Endothelial cell of umbilical vein (primary cell): ENCODE results near the gene PLAC1. TPM values are rescaled to one million over a fixed set of nuclear protein-coding genes. Genes with fewer than 3 reads are reported as not detected.

ENCODE experiments used
- BruUV-seq: library from RNA; stranded (reverse); fragments of 400-500 nt; replicated peaks from 2 replicates; lab custom pipeline; 2021; lab: Mats Ljungman, UMichigan
- CTCF ChIA-PET: fragments of 300-600, 350-600 bp; sonication (Branson Sonifier 250); formaldehyde crosslinking; loops from one replicate; lab custom pipeline; 2021; ENCODE audit warnings: antibody characterized with exemption, inconsistent platforms; lab: Charles Lee
- POLR2A ChIA-PET: fragments of 300-600, 350-600 bp; sonication (Branson Sonifier 250); formaldehyde crosslinking; loops from one replicate; lab custom pipeline; 2021; ENCODE audit warnings: antibody characterized with exemption, inconsistent platforms; lab: Charles Lee
- DNase-seq: peaks from one replicate; pipeline ENCODE4 v3.0.0-alpha.2; 2011; ENCODE audit warnings: low read depth, low spot score
- FAIRE-seq: peaks from 2 replicates; lab custom pipeline; 2011; peaks lifted over from hg19 to GRCh38; lab: Jason Lieb, UNC
- H2AFZ ChIP-seq: 2 replicates; pipeline ENCODE4 v1.6.0; 2012; ENCODE audit warnings: low read depth, low read length, control low read depth, inconsistent platforms
- H3K27ac ChIP-seq: 2 replicates; pipeline ENCODE4 v1.5.1; 2011; ENCODE audit warnings: low read depth, mild to moderate bottlenecking, control low read depth, low read length, moderate library complexity; ENCODE audit not compliant: insufficient read depth
- H3K27me3 ChIP-seq, 2 experiments: 2 replicates each; pipeline versions ENCODE4 v1.6.0 to v1.6.1; 2011; ENCODE audit warnings: low read length in 2 of 2, mixed read lengths in 1 of 2; ENCODE audit not compliant: control insufficient read depth in 2 of 2, insufficient read depth in 2 of 2
- H3K36me3 ChIP-seq, 2 experiments: 2 replicates in 1 of 2; 3 replicates in 1 of 2; pipeline ENCODE4 v1.5.1; 2011; ENCODE audit warnings: low read length in 2 of 2, mild to moderate bottlenecking in 1 of 2, moderate library complexity in 1 of 2; ENCODE audit not compliant: control insufficient read depth in 2 of 2, insufficient read depth in 2 of 2; ENCODE audit errors: extremely low read depth in 1 of 2
- H3K4me1 ChIP-seq: 3 replicates; pipeline ENCODE4 v1.5.1; 2011; ENCODE audit warnings: mild to moderate bottlenecking, low read length; ENCODE audit not compliant: control insufficient read depth, insufficient read depth; ENCODE audit errors: extremely low read depth
- H3K4me2 ChIP-seq: 2 replicates; pipeline ENCODE4 v1.6.1; 2011; ENCODE audit warnings: low read length, control low read depth, mixed read lengths; ENCODE audit not compliant: insufficient read depth
- H3K4me3 ChIP-seq, 3 experiments: fragments of 200-600 bp in 1 of 3; sonication (generic), shearing (Covaris generic) in 1 of 3; replicated peaks in 1 of 3; 2 replicates each; pipeline ENCODE4 v1.5.1; 2011 to 2016; ENCODE audit warnings: control low read depth in 3 of 3, low read length in 3 of 3, mild to moderate bottlenecking in 2 of 3, inconsistent platforms in 1 of 3, low read depth in 1 of 3, moderate library complexity in 1 of 3; ENCODE audit not compliant: insufficient read depth in 1 of 3
- H3K79me2 ChIP-seq: 2 replicates; pipeline ENCODE4 v1.6.0; 2012; ENCODE audit warnings: low read length, inconsistent platforms; ENCODE audit not compliant: control insufficient read depth, insufficient read depth
- H3K9ac ChIP-seq: replicated peaks from 2 replicates; pipeline ENCODE3; 2011; ENCODE audit warnings: low read length, control low read depth; ENCODE audit not compliant: insufficient read depth; ENCODE audit errors: extremely low read depth
- H3K9me1 ChIP-seq: replicated peaks from 3 replicates; pipeline ENCODE4 v1.6.0; 2011; ENCODE audit warnings: mild to moderate bottlenecking, low read length; ENCODE audit not compliant: control insufficient read depth, insufficient read depth; ENCODE audit errors: extremely low read depth
- H3K9me3 ChIP-seq: replicated peaks from 2 replicates; pipeline ENCODE4 v1.5.1; 2012; ENCODE audit warnings: low read length, inconsistent platforms; ENCODE audit not compliant: control insufficient read depth, insufficient read depth
- H4K20me1 ChIP-seq: replicated peaks from 2 replicates; pipeline ENCODE3; 2011; ENCODE audit warnings: mild to moderate bottlenecking, low read length; ENCODE audit not compliant: control insufficient read depth, insufficient read depth; ENCODE audit errors: extremely low read depth
- EZH2 ChIP-seq: IDR thresholded peaks from 2 replicates; pipeline ENCODE4 v1.6.1; 2012; ENCODE audit warnings: borderline replicate concordance, low read depth, mild to moderate bottlenecking, moderate library complexity, low read length, inconsistent platforms; ENCODE audit not compliant: severe bottlenecking
- FOS ChIP-seq: IDR thresholded peaks from 2 replicates; pipeline ENCODE4 v1.6.1; 2011; ENCODE audit warnings: mild to moderate bottlenecking, low read length, moderate library complexity, borderline replicate concordance; ENCODE audit not compliant: insufficient read depth
- GATA2 ChIP-seq: IDR thresholded peaks from 2 replicates; pipeline ENCODE4 v1.7.0; 2011; ENCODE audit warnings: low read depth, mild to moderate bottlenecking, moderate library complexity, mixed read lengths, low read length; ENCODE audit not compliant: insufficient read length, insufficient read depth
- JUN ChIP-seq: IDR thresholded peaks from 2 replicates; pipeline ENCODE4 v1.6.1; 2011; ENCODE audit warnings: borderline replicate concordance, low read depth; ENCODE audit not compliant: insufficient read length, insufficient read depth
- MAX ChIP-seq: IDR thresholded peaks from 2 replicates; pipeline ENCODE4 v1.6.1; 2011; ENCODE audit not compliant: insufficient read depth, insufficient read length
- MYC ChIP-seq: IDR thresholded peaks from one replicate; pipeline ENCODE4 v1.6.1; 2011; ENCODE audit warnings: mild to moderate bottlenecking, low read depth, low read length
- POLR2A ChIP-seq: IDR thresholded peaks from 2 replicates; pipeline ENCODE4 v1.6.1; 2012; ENCODE audit warnings: low read depth, mild to moderate bottlenecking, control low read depth, low read length
- POLR2AphosphoS5 ChIP-seq: IDR thresholded peaks from 2 replicates; pipeline ENCODE4 v1.6.1; 2012; ENCODE audit warnings: low read depth, mild to moderate bottlenecking, control low read depth, low read length, moderate library complexity; ENCODE audit not compliant: insufficient read depth
- dilution Hi-C: fragments of 300-500 bp; cut with MboI; formaldehyde crosslinking; loops from one replicate; pipeline ENCODE4 v1.15.0; 2019; ENCODE audit warnings: low sequenced_read_pairs; ENCODE audit not compliant: extremely low pct_ligation_motif_present
- intact Hi-C: fragments of 100-400 bp; cut with micrococcal nuclease; formaldehyde crosslinking; loops from one replicate; pipeline ENCODE4 v1.10.0; 2022
- polyA plus RNA-seq, 4 experiments: library from polyadenylated mRNA; depleted of rRNA in 3 of 4; stranded (reverse) in 3 of 4; unstranded in 1 of 4; fragments of >200 nt; gene quantifications; 2 replicates each; pipeline versions ENCODE4 v1.2.1 to v1.2.3, GENCODE V29; 2011 to 2012; ENCODE audit warnings: missing spikeins in 1 of 4
- total RNA-seq: library from RNA; stranded (reverse); gene quantifications from 2 replicates; pipeline ENCODE4 v1.2.3, GENCODE V29; 2021
- TF ChIP-seq, protein P1 (sequence below), 2 donors: IDR thresholded peaks; 1 replicate in 1 of 2; 2 replicates in 1 of 2; pipeline ENCODE4 v1.5.1; 2011; ENCODE audit warnings: low read length in 2 of 2, mild to moderate bottlenecking in 2 of 2, moderate library complexity in 2 of 2, control low read depth in 1 of 2, inconsistent platforms in 1 of 2, low read depth in 1 of 2; ENCODE audit not compliant: insufficient read depth in 1 of 2; ENCODE audit errors: extremely low read depth in 1 of 2

PLAC1 gene
- total and polyA plus RNA-seq, 2 donors (not counting 3 experiments of a cell fraction or from before 2014, with no cell fraction given), result 0.58 to 2.4 TPM

DNA sequence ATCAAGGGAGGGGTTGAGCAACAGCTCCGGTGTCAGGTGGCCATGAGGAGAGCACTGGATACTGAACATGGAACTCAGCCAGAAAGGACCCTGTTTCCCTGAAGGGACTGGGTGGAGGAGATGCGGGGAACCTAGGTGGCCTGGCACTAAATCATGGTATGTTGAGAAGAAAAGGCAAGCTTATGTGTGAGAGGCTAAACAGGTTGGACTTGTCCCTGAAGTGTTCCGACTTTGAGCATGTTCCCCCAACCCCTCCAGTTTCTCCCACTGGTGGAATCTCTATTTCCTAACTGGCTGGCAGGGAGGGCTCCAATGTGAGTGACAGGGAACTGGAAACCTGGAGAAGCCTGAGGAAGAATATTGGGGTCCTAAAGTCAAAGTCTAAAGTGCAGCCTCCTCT lies 69.5 kb downstream of the PLAC1 start:
- TF ChIP-seq JUN (no peak), FOS (no peak), EZH2 (no peak), POLR2AphosphoS5 (no peak), MAX (no peak), MYC (no peak), POLR2A (no peak), GATA2 (no peak)
- TF ChIP-seq, protein P1, sequence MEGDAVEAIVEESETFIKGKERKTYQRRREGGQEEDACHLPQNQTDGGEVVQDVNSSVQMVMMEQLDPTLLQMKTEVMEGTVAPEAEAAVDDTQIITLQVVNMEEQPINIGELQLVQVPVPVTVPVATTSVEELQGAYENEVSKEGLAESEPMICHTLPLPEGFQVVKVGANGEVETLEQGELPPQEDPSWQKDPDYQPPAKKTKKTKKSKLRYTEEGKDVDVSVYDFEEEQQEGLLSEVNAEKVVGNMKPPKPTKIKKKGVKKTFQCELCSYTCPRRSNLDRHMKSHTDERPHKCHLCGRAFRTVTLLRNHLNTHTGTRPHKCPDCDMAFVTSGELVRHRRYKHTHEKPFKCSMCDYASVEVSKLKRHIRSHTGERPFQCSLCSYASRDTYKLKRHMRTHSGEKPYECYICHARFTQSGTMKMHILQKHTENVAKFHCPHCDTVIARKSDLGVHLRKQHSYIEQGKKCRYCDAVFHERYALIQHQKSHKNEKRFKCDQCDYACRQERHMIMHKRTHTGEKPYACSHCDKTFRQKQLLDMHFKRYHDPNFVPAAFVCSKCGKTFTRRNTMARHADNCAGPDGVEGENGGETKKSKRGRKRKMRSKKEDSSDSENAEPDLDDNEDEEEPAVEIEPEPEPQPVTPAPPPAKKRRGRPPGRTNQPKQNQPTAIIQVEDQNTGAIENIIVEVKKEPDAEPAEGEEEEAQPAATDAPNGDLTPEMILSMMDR (IDR thresholded peaks at IDR 0.05; ENCODE audit: extremely low read depth in 1 of 2, insufficient read depth in 1 of 2, low read depth in 1 of 2, low read length in 2 of 2), result no peak
- Histone ChIP-seq H3K9me3 (no peaks in the 10 kb centered on the region), H4K20me1 (no peaks in the 10 kb centered on the region), H3K27ac (no peak overlapping the region), H3K9me1 (no peaks in the 10 kb centered on the region), H3K9ac (no peak overlapping the region), H3K27me3 (no peaks in the 10 kb centered on the region), H3K4me3 (no peak overlapping the region), H3K4me1 (peaks cover 3% of the 10 kb centered on the region), H2AFZ (no peak overlapping the region), H3K4me2 (no peak overlapping the region), H3K79me2 (no peaks in the 10 kb centered on the region), H3K36me3 (no peaks in the 10 kb centered on the region)
- intact Hi-C loops (no loop called here), dilution Hi-C loops (no loop called here)
- CTCF ChIA-PET, result no interaction called here
- FAIRE-seq, result no peak
- BruUV-seq, result no TSS peak
- DNase-seq, result no peak
- POLR2A ChIA-PET, result no interaction called here
